ENCODE data around the gene TBXAS1.

The TBXAS1 gene

GRCh38 chr7:140007051-140007690, 178.1 kb downstream of the TBXAS1 start:
- no peak for DNase-seq

DNA sequence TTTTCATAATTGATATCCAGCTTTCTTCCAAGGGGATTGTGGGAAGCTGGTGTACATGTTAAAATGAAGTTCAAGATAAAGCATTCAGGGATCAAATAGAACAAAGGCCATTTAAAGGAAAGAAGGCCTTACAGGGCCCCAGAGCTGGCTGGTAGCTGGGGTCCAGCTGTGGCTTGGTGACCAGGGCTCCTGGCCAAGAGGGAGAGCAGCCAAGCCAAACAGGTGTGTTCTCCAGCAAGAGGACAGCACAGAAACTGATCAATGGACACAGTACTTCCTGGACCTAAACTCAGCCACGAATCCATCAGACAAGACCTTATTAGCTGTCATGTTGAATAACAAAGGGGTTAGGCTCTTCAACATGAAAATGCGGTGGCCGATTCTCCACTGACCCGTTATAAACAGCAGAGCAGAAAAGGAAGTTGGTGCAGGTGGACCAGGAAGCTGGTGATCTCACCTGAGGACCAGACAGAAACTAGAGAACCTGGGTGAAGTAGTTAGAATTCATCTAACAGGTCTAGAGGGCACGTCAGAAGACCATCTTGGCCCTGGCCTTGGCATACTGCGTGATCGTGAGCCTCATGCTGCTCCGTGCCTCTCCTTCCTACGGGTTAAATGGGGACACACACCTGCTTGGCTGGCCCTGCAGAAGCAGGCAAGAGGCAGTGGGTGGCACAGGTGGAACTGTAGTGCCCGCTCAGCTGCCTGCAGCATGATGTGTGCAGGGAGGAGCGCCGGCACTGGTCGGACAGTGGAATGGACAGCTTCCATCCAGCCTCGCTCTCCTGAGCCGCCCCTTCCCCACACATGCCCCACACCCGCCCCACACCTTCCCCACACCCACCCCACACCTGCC, 179.9 kb downstream of the TBXAS1 start:
- no peak for DNase-seq

- DNase-seq, result no peak
Observed at GRCh38 chr7:140009735-140010134, 180.7 kb downstream of the TBXAS1 start.

DNA sequence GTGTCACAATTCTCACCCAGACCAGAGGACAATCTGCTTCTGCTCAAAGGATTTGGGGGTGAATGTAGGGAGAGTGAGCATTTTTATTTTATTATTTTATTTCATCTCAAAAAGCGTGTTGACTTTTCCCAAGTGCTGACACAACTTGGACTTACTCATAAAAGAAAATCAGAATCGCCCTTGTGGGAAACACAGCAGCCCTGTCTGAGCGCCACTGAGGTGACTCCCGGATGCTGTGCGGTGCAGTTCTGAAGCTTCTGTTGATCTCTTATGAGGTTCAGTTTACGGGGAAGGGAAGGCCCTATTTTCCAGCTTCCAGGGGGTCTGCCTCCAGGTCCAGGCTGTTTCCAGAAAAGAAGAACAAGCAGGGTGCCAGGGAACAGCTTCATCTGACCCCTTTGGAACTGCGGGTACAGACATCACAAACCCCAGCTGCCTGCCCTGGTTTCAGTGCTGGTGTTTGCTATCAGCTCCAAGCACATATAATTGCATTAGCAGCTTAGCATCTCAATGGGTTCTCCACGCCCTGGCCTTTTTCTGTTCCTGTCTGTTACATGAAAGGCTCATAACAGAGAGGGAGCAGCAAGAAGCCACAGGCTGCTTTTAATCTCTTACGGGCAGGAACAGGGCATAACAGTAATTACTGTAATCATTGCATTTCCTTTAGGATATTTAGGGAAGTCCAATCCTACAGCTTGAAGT, 181.3 kb downstream of the TBXAS1 start:
- DNase-seq, result no peak

DNA sequence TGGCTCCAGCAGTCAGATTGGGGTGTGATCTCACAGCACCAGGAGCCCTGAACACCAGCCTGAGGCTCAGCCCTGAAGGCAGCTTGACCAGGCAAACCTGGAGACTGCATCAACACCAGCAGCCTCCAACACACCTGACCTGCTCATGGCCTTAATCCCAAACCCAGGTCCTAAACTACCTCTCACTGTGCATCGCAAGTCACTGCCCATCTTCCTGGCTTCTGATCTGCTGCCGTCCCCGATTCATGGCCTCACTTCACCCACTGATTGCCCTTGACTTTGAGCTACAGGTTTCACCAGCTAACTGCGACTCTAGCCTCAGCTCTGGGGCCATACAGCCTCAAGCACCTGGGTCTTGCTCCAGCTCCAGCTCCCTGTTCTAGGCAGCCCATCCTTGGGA, 184.6 kb downstream of the TBXAS1 start:
- DNase-seq, result no peak

GRCh38 chr7:140014123-140014522, 185.1 kb downstream of the TBXAS1 start:
- DNase-seq, result no peak

DNA sequence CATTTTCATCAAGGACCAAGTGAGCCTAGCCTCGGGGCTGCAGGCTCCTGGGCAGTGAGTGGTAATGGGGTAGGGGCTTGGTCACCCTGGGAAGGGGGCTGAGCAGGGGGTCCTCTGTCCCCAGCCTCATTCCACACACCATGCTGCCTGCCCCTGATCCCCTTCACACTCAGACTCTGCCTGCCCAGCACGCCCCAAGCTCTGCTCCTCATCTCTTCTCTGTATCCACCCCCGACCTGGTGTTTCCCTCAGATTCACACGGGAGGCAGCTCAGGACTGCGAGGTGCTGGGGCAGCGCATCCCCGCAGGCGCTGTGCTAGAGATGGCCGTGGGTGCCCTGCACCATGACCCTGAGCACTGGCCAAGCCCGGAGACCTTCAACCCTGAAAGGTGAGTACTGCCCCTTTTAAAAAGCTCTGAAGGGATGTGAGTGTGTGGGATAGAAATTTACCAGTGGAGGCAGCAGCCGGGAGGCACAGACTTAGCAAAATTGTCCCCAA, 186.5 kb downstream of the TBXAS1 start:
- no peak for DNase-seq

- DNase-seq, result no peak
Observed at GRCh38 chr7:140016540-140016939, 187.5 kb downstream of the TBXAS1 start.

GRCh38 chr7:140017034-140017433, 188.0 kb downstream of the TBXAS1 start:
- no peak for DNase-seq

DNA sequence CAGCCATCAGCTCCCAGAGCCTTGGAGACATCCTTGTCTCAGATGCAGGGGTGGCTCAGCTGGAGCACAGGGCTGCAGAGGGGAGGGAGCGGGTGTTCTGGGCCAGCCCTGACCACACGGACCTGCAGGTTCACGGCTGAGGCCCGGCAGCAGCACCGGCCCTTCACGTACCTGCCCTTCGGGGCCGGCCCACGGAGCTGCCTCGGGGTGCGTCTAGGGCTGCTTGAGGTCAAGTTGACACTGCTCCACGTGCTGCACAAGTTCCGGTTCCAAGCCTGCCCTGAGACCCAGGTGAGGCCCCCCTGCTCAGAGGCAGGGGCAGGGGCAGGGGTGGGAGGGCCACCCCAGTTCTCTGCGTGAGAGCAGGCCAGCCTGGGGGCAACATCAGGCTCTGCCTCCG, 188.5 kb downstream of the TBXAS1 start:
- DNase-seq, result no peak

DNA sequence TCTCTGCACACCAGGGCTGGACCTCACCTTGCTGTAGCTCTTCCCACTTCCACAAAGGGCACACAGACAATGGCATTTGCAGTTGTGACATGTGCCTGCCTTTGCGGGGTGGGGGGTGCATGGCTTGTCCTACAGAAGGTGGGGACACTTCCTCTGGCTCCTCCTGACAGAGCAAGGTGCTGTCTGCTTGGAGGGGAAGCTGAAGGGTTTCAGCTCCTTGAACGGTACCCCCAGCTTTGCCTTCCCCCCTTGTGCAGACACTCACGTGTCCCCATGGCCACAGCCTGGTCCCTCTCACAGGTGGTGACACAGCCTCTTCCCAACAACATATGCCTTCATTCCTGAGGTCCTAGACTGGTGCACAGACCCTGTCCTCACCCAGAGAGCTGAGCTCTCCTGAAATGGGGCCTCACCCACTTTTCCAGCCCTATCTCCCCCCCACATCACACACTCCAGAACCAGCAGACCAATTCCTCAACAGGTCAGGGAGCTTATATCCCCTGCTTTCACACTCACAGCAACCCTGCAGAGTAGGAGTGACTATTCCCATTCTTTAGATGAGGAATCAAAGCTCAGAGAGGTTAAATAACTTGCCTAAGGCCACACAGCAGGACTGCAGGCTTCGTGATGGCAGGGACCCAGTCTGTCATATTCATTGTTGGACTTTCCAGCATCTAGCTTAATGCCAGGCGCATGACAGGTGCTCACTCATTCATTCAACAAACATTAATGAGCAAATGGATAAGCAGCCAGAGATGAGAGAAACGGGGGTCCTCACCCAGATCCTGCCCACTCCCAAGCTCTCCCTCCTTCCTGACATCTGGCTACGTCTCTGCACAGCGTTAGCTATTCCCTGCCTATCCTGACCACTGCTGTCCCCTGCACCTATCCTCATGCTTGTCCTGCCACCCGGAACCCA, 189.3 kb downstream of the TBXAS1 start:
- no peak for DNase-seq

GRCh38 chr7:140019172-140019571, 190.1 kb downstream of the TBXAS1 start:
- DNase-seq, result no peak

DNA sequence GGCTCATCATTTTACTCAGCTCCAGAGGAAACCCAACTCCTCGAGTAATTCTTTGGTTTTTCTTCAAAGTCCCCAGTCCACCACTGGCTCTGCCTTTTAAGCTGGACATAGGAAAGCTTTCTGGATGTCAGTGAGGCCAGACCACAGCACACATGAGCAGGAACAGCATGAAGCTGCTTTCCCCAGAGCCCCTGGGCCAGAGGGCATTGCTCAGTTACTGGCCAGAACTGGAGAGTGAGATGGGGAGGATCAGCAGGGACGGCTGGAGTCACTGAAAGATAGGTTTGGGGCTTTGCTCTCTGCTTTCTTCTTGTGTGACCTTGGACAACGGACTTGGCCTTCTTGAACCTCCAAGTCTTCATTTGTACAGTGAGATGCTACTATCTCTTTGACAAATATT, 190.5 kb downstream of the TBXAS1 start:
- no peak for DNase-seq

GRCh38 chr7:140021603-140022002, 192.5 kb downstream of the TBXAS1 start:
- no peak for DNase-seq

DNA sequence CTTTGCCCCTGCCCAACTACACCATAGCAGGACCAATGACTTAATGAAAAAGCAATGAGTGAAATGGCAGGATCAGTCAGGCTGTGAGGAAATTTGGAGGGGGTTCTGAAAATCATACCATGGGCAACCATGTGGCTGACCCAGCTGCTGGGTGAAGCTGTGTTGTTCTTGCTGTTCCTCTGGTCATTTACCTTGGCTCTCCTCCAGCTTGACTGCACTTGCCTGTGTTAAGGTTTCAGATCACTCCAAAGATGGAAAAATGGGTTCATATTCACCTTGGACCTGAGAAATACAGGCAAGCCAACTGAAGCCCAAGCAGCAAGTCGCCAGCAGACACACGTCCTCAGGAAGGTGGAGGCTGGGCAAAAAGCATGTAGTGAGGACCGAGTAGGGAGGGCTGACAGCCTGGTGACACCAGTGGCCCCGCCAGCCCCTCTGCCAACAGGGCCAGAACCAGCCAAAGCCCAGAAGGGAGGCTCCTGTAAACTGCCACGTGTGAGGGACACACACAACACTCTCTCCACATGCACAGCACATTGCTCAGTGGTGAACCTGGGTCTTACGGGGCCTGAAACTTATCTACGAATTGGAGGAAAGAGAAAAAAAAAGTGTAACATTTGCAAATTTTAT, 193.6 kb downstream of the TBXAS1 start:
- no peak for DNase-seq

DNA sequence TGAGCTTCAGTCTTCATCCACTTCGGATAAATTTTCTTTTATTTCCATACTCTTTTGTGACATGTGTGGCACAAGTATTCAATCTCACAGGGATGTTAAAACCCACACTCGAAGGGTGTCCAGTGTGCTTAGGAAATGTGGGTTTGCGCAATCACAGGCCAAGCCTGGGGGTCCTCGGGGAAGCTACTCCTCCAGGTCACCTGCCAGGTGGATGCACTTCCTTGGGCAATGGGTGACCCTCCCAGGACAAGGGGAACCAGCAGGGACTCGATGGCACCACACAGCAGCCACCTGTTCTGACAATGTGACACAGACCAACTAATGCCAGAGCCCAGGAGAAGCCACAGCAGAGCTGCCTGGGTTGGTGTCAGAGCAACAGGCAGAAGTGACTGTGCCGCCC, 194.7 kb downstream of the TBXAS1 start:
- no peak for DNase-seq

GRCh38 chr7:140024585-140024984, 195.5 kb downstream of the TBXAS1 start:
- DNase-seq, result no peak

GRCh38 chr7:140025241-140025640, 196.2 kb downstream of the TBXAS1 start:
- DNase-seq, result no peak

GRCh38 chr7:140025814-140026433, 196.9 kb downstream of the TBXAS1 start:
- no peak for DNase-seq

- DNase-seq, result no peak
Observed at GRCh38 chr7:140026935-140027334, 197.9 kb downstream of the TBXAS1 start.

GRCh38 chr7:140027858-140028257, 198.8 kb downstream of the TBXAS1 start:
- DNase-seq, result no peak

DNA sequence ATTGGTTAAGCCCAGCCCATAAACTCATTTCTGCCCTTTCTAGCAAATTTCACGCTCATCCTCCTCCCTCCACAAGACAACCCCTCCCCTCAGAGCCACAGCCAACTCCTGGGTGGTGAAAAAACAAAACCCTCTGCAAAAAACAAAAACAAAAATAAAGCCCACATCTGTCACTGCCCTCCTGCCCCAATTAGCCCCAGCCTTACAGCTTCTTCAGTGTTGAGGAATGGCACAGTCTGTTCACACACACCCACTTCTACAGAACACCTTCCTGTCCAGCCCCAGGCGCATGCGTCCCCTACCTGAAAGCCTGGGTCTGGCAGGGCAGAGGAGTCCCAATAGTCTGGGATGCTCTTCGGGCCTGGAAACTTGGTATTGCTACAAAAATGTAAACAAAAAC, 199.2 kb downstream of the TBXAS1 start:
- no peak for DNase-seq

All from DMS79 (cell line).